Skeletal muscle satellite cell (primary cell): ENCODE results near the gene GAL.

Experiments used
- H3K27me3 ChIP-seq: 2 replicates; pipeline ENCODE4 v1.7.0; 2013; ENCODE audit warnings: low read length; ENCODE audit not compliant: control insufficient read depth, insufficient read depth
- H3K36me3 ChIP-seq: 2 replicates; pipeline ENCODE4 v1.7.0; 2013; ENCODE audit warnings: mild to moderate bottlenecking, control low read depth, low read length; ENCODE audit not compliant: insufficient read depth
- H3K4me1 ChIP-seq: 2 replicates; pipeline ENCODE4 v1.7.0; 2013; ENCODE audit warnings: low read length; ENCODE audit not compliant: control insufficient read depth, insufficient read depth
- H3K4me2 ChIP-seq: 2 replicates; pipeline ENCODE4 v1.7.0; 2013; ENCODE audit warnings: mild to moderate bottlenecking, low read length
- H3K4me3 ChIP-seq: 2 replicates; pipeline ENCODE4 v1.7.0; 2013; ENCODE audit warnings: low read length
- H3K9ac ChIP-seq: 2 replicates; pipeline ENCODE4 v1.7.0; 2013; ENCODE audit warnings: mild to moderate bottlenecking, low read depth, low read length, moderate library complexity
- H3K9me3 ChIP-seq: replicated peaks from 2 replicates; pipeline ENCODE4 v1.7.0; 2013; ENCODE audit warnings: mild to moderate bottlenecking, control low read depth, low read length

The GAL gene

DNA sequence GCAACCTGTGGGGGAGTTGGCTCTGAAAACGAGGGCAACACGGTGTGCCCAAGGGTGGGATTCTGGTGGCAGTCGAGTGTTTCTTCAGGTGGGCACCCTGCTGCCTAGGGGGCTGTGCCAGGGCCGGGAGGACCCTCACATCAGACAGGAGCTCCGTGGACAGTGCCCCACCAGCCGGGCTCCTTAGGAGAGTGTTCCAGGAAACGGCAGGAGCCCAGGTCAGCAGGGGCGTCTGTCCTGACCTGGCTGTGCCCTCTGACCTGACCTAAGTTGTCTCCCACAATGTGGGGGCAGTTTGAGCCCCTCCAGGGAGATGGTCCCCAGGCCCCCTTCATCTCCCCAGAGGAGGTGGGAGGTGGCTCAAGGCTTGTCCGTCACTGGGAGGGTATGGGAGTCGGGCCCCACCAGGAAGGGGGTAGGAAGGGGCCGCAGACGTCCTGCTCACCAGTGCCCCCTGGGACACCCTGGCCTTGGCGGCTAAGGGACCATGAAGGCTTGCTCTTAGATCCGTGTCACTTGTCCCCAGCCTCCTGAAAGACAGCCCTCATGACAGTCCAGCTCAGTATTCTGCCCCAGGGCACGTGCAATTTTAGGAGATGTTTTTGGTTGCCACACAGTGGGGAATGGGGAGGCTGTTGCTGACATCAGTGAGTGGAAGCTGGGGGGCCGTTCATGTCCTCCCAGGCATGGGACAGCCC is 32.2 kb upstream of the GAL start:
- no peaks in the 10 kb centered on the region for H3K36me3 ChIP-seq
- H3K4me3 ChIP-seq, result no peak overlapping the region
- no peaks in the 10 kb centered on the region for H3K4me1 ChIP-seq
- H3K27me3 ChIP-seq, result peaks cover 76% of the 10 kb centered on the region
- H3K4me2 ChIP-seq, result no peak overlapping the region
- no peak overlapping the region for H3K9ac ChIP-seq
- peaks cover 6% of the 10 kb centered on the region for H3K9me3 ChIP-seq

DNA sequence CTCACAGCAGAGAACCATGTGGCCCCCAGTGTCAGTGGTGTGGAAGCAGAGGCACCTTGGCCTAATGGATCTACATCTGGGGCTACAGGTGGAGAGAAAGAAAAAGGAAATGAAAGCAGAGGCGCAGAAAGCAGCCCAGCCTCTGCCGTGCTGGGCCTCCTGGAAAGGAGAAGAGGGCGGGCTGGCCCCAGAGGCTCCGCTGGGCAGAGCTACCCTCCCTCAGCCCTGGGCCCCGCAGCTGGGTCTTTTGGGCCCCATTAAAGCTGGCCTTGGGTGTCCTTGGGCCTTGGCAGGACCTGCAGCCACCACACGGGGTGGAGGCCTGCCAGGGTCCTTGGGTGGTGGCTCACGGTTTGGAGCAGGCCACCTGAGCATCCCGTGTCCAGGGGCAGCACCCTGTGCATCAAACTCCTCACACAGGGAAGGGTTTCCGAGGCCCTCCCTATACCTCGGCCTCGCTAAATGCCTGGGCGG is 31.6 kb upstream of the GAL start:
- Histone ChIP-seq H3K36me3 (no peaks in the 10 kb centered on the region), H3K27me3 (peaks cover 76% of the 10 kb centered on the region), H3K4me2 (no peak overlapping the region), H3K9me3 (peaks cover under 1% of the 10 kb centered on the region), H3K4me3 (no peak overlapping the region), H3K9ac (no peak overlapping the region), H3K4me1 (no peaks in the 10 kb centered on the region)

DNA sequence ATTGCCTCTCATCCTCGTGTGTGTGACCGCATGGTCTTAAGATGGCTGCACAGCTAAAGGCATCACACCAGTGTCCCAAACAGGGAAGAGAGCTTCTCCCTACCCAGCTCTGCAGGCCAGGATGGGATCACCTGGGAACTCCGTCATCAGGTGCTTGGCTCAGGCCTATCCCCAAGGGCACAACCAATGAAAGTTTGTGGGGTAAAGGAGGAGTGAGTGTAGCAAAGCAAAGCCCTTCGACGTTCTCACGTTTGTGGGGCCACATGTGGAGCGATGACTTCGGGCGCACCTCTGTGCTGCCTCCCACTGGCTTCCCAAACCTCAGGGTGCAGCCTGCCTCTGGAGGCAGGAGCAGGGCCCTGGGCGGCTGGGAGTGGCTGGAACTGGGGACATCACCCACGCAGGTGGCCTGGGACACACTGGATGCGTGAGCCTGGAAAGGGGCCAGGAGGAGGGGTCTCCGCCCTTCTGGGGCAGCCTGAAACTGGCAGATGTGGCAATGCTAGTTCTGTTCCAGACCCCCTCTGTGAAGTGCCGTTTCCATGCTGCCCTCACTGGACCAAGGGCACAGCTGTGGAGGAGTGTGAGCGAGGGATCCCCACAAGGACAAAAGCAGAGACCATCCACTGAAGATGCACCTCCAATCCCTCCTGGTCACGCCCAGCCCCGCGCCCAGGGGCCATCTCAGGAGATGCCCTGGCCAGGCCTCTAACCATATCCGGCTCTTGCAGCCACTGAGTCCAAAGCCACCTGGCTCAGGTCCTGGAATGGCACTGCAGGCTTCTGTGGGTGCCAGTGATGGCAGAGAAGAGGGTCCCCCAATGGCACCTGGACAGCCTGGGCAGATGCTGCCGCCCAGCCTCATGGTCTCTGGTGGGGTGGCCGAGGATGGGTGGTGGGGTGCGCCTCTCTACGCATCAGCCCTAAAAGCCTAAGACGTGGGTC is 30.6 kb upstream of the GAL start:
- Histone ChIP-seq H3K36me3 (no peaks in the 10 kb centered on the region), H3K4me2 (no peak overlapping the region), H3K4me1 (peaks cover 2% of the 10 kb centered on the region), H3K4me3 (no peak overlapping the region), H3K9ac (no peak overlapping the region), H3K9me3 (no peaks in the 10 kb centered on the region), H3K27me3 (peaks cover 75% of the 10 kb centered on the region)

DNA sequence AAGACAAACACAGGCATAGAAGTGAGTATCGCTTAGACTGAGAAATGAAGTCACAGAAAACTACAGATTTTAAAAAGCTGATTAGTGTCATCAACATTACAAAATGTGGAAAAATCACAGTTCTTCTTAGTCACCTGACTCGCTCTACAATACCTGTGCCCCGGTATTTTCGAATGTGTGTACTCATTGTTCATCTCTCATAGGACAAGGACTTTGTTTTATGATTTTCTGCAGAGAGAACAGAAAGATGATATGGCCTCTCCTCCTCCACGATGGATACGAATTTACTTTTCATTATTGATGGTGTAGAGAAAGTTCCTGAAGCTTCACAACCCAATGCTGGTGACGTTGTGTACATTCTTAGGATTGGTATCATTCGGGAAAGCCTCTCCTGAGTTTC is 29.4 kb upstream of the GAL start:
- Histone ChIP-seq H3K36me3 (no peaks in the 10 kb centered on the region), H3K4me1 (peaks cover 11% of the 10 kb centered on the region), H3K27me3 (peaks cover 63% of the 10 kb centered on the region), H3K9ac (no peak overlapping the region), H3K9me3 (no peaks in the 10 kb centered on the region), H3K4me2 (no peak overlapping the region), H3K4me3 (no peak overlapping the region)

DNA sequence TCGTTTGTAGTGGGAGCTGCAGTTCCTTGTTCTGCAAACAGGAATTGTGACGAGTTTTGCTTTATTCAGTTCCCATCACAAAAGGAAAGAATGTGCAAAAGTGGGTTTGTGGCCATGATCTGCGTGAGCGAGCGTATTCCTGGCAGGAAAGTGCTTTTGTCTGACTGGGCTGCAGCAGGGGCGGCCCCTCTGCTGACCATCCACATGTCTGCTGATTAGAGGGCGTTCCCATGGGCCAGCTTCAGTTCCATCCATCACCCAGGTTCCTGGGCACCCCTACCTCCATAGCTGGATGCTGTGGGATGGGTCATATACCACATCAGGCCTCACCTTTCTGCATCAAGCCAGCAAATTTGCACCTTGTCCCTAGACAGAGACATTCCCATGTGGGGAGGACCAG is 28.9 kb upstream of the GAL start:
- Histone ChIP-seq H3K27me3 (peaks cover 63% of the 10 kb centered on the region), H3K4me3 (no peak overlapping the region), H3K9me3 (no peaks in the 10 kb centered on the region), H3K36me3 (no peaks in the 10 kb centered on the region), H3K4me2 (no peak overlapping the region), H3K4me1 (peaks cover 11% of the 10 kb centered on the region), H3K9ac (no peak overlapping the region)

DNA sequence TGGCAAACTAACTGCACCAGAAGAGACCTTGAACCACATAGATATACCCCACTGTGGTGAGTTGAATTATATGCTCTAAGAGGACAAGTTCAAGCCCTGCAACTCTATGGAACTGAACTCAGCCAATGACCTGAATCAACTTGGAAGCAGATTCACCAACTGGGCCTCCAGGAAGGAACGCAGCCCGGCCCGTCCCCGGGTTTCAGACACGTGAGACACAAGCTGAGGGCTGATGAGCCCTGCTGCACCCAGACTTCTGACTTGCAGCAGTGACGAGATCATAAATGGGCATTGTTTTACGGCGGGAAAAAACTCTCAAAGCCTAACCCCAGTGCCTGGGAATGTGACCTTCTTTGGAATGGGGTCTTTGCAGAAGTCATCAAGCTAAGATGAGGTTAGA is 28.5 kb upstream of the GAL start:
- no peaks in the 10 kb centered on the region for H3K9me3 ChIP-seq
- H3K4me2 ChIP-seq, result no peak overlapping the region
- H3K4me3 ChIP-seq, result no peak overlapping the region
- H3K27me3 ChIP-seq, result peaks cover 65% of the 10 kb centered on the region
- no peak overlapping the region for H3K9ac ChIP-seq
- H3K36me3 ChIP-seq, result no peaks in the 10 kb centered on the region
- peaks cover 11% of the 10 kb centered on the region for H3K4me1 ChIP-seq

DNA sequence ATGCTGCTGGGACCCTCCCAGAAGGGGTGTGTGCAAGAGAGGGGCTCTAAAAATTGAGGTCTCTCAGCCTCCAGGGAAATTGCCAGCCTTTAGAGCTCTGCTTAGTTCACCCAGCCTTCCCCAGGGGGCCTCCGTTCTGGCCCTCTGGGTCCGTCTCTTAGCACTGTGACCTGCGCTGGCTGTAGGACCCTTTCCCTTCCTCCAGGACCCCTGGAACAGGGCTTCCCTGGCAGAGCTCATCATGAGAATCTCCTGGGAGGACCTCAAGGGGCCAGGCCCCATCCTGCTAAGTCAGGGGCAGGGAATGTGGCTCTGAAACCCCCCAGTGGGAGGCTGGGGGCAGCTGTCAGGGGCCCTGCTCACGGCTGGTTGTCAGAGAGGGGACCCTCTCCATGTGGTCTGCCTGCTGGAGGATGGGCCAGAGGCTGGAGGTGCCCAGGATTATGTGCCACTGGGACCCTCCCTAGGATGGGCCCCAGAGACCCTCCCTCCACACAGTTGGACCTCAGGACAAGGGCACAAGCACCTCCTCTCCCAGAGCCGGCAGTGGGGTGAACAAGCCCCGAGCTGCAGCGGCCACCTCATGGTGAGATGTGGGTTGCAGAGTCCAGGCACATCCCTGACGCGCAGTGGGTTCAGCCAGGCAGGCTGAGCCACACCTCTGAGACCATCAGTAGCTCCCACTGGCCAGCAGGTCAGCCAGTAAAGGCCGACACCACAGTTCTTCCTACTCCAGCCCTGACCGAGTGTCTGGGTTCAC is 27.1 kb upstream of the GAL start:
- peaks cover 67% of the 10 kb centered on the region for H3K27me3 ChIP-seq

DNA sequence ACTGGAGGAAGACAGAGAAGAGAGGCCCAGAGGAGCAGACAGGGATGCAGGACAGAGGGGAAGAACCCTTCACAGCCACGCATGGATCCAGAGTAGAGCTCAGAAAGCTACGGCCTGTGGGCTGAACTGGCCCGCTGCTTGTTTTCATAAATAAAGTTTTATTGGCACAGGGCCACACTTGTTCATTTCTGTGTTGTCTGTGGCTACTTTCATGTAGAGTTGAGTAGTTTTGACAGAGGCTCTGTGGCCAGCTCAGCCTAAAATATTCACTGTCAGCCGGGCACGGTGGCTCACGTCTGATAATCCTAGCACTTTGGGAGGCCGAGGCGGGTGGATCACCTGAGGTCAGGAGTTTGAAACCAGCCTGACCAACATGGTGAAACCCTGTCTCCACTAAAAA is 26.2 kb upstream of the GAL start:
- no peaks in the 10 kb centered on the region for H3K36me3 ChIP-seq
- H3K9ac ChIP-seq, result no peak overlapping the region
- no peak overlapping the region for H3K4me2 ChIP-seq
- peaks cover 7% of the 10 kb centered on the region for H3K9me3 ChIP-seq
- H3K27me3 ChIP-seq, result peaks cover 71% of the 10 kb centered on the region
- peaks cover 11% of the 10 kb centered on the region for H3K4me1 ChIP-seq
- H3K4me3 ChIP-seq, result no peak overlapping the region

More for the DNA sequence above, 27.1 kb upstream of the GAL start:
- Histone ChIP-seq H3K4me1 (peaks cover 11% of the 10 kb centered on the region), H3K4me3 (no peak overlapping the region), H3K9ac (no peak overlapping the region), H3K36me3 (no peaks in the 10 kb centered on the region), H3K4me2 (no peak overlapping the region), H3K9me3 (peaks cover 1% of the 10 kb centered on the region)

DNA sequence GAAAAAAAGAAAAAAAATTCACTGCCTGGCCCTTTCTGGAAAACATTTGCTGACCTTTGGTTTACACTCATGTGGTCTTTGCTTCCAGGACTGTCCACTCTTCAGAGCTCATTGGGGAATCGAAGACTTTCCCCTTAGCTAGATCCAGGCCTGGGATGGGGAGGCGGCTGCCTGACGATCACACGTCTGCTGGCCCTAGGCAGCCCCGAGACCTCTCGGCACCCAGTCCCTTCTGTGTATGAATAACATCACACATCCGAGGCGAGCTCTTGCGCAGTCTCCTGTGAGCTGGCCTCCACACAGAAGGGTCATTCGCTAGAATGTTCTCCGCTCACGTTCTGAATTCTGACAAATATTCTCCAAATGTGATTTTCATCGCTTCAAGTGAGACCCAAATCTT is 25.7 kb upstream of the GAL start:
- H3K4me2 ChIP-seq, result no peak overlapping the region
- no peaks in the 10 kb centered on the region for H3K36me3 ChIP-seq
- peaks cover 71% of the 10 kb centered on the region for H3K27me3 ChIP-seq
- no peak overlapping the region for H3K4me3 ChIP-seq
- peaks cover 7% of the 10 kb centered on the region for H3K9me3 ChIP-seq
- peaks cover 11% of the 10 kb centered on the region for H3K4me1 ChIP-seq
- H3K9ac ChIP-seq, result no peak overlapping the region

DNA sequence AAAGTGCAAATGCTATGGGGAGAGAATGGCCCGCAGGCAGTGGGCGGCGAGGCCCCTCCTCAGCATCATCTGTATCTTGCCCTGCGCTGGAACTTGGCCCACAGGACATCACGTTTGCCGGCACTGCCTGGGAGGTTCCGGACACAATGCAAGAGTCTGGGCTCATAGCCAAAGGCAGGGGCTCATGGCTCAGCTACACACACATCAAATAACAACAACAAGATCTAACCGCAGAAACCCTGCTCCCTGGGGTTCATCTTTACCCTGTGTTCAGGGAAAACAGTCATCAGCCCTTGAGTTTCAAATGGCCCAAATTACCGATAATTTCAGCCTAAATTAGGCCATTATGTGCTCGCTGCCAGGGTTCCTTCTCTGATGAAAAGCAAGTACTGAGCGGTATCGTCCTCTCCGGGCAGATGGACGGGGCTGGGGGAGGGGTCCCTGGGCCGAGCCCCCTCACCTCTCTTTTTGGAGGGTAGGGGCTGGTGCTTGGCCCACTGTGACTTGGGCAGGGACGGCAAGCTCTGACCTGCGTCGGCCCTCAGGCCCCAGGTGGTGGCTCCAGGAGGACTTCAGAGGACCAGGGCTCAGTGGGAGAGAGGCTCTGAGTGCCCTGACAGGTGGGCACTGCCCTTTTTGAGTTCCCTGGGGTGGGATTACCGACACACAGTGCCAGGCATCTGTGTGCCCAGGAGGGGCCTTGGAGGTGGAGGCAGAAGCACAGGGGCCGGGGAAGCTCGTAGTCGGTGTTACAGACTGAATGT is 25.0 kb upstream of the GAL start:
- Histone ChIP-seq H3K36me3 (no peaks in the 10 kb centered on the region), H3K4me1 (peaks cover 11% of the 10 kb centered on the region), H3K27me3 (peaks cover 72% of the 10 kb centered on the region), H3K4me3 (no peak overlapping the region), H3K4me2 (peak overlapping the region; percentile 51), H3K9ac (no peak overlapping the region), H3K9me3 (peaks cover 7% of the 10 kb centered on the region)
